CD4-positive, alpha-beta T cell treated with Interleukin-15 for 4 hours (primary cell): ENCODE measurements around the gene RBM24.
"Not testable (repeated sequence)": the region's sequence is repeated elsewhere in the genome, so short reads cannot be mapped to it uniquely, and the experiment has no call there.

Experiments used
- DNase-seq: peaks from one replicate; pipeline ENCODE4 v3.0.0-alpha.2; 2020; ENCODE audit warnings: low spot score

RBM24 gene

GRCh38 chr6:17291778-17292177 is 10.6 kb downstream of the RBM24 start:
- DNase-seq = no peak

GRCh38 chr6:17292600-17293133 is 11.5 kb downstream of the RBM24 start:
- no peak for DNase-seq

- no peak for DNase-seq
These were observed 12.2 kb downstream of the RBM24 start for GRCh38 chr6:17293395-17293794.

DNA sequence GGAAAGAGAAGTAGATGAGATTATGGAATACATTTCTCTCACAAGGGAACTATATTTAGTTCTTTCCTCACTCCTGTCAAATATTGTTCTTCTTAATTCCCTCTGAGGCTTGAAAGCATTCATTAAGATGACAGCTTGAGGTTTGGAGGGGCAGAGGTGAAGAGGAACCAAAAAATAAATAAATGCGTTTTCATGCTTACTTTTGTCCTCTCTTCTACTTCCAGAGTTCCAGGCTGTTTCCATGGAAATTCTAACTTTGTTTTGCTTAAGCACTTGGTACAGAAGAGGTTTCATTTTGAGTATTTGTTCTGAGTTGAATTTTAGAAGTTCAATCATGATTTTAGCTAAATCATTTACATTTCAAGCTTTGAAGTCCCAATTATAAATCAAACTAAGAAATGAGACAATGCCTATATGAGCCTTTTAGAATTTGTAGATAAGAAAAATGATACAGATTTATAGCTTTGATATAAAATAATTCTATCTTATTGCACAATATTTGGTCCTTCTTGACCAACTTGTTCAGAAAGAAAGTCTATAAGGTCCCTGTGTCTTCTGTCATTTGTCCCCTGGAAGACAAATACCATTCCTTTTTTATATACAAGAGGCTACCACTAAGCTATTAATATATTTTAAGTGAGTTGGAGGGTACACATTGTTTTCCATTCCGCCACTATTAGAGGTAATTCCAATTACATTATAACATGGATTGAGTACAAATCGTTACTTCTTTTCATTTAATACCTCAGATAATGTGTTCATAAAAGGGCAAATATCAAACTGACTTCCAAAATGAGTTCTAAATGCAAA is 16.3 kb downstream of the RBM24 start:
- DNase-seq = no peak

DNA sequence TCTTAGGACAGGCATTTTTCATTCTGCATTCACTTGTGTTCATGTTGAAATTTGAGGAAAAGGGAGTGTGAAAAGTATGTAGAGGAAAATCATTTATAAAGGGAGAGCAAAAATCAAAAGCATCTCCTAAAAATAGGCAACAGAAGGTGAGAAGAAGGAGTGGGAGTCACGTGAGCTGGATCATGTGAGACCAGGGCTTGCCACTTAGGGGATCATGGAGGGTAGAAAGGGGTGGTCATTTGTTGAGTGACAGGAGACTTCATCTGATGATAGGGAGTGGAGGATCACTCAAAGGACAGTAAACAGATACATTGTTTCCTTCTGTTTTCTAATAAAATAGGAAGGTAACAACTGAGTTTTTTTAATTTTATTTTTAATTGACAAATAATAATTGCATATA is 17.1 kb downstream of the RBM24 start:
- DNase-seq = no peak

- no peak for DNase-seq
These were observed 18.1 kb downstream of the RBM24 start for GRCh38 chr6:17299222-17299621.

DNA sequence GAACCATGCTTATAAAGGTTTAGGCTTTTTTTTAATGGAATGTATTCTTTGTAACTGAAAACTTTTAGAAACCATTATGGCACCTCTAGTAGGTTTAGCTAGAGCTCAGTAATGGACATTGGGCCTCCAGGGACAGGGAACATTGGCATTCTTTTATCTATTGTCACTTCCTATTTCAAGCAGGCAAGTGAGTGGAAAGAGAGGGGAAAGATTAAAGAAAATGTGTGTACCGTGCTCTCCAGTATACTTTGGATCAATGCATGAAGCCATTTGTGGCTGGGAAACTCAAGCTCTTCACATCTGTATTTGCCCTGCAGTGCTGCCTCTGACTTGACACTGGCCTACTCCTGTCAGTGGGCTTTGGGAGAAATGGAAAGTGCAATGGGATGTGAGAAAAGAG is 18.6 kb downstream of the RBM24 start:
- DNase-seq = no peak

DNA sequence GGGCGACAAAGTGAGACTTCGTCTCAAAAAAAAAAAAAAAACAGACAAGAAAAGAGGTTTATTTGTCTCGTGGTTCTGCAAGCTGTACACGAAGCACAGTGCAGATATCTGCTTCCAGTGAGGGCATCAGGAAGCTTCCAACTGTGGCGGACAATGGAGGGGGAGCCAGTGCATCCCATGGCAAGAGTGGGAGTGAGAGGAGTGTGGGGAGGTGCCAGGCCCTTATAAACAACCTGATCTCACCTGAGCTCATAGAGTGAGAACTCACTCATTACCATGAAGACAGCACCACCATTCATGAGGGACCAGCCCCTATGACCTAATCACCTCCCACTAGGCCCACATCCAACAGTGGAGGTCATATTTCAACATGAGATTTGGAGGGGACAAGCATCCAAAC is 19.5 kb downstream of the RBM24 start:
- DNase-seq = no peak

GRCh38 chr6:17303444-17303843 is 22.3 kb downstream of the RBM24 start:
- DNase-seq = no peak

DNA sequence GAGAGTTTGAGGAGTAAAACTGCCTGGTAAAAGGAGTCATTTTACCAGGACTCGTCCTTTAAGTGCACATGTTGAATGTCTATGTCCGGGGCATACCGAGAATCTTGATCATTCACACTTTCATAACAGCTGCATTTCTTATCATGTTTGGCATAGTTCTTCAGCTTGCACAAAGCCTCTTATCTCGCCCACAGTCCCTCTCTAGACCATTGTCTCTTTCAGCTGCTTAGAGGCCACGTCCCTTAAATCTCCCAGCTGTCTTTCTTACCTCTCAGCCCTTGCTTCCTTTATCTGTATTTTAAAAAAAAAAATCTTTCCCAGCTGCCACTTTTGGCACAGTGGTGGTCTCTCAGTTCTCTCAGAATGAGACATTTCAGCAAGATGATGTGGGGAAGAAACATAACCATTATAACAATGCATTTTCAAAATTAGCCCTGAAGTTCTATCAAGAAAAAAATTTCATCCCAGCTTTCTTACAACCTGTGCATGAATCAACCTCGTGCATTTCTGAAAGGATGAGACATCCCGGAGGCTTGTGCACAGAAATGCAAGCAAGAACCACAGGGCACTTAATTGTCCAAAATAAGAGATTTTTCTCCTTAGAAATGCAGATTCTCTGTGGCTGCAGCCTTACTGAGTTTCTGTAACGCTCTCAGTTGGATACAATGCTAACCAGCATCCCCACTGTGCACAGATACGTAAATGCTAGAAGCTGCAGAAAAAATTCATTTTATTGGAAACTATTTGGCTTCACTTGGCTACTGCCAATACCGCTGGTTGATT is 24.2 kb downstream of the RBM24 start:
- DNase-seq = no peak

GRCh38 chr6:17311595-17312311 is 30.6 kb downstream of the RBM24 start:
- no peak for DNase-seq

DNA sequence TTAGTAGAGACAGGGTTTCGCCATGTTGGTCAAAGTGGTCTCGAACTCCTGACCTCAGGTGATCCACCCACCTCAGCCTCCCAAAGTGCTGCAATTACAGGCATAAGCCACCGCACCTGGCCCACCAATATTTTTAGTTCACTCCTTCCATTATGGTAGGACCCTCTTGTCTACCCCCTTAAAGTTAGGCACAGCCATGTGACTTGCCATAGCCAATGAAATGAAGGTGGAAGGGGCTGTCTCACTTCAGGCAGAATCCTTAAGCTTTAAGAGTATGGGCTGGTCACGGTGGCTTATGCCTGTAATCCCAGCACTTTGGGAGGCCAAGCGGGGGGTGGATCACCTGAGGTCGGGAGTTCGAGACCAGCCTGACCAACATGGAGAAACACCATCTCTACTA is 32.1 kb downstream of the RBM24 start:
- DNase-seq = not testable (repeated sequence)

GRCh38 chr6:17313971-17314370 is 32.8 kb downstream of the RBM24 start:
- no peak for DNase-seq

DNA sequence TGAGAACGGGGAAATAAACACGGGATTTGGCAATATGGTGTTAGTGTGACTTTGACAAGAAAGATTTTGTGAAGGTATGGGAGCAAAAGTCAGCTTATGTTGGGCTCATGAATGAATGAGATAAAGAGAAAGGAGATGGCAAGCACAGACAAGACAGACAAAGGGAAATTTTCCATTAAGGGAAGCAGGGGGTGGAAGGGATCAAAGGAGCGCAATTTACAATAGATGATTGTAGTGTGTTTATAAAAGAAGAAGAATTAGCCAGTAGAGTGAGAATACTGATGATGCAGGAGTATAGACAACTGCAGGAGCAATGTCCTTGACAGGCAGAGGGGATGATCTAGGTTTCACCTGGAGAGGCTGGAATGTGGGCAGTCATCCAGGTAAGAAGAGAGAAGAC is 34.1 kb downstream of the RBM24 start:
- DNase-seq = no peak

GRCh38 chr6:17318435-17319165 is 37.4 kb downstream of the RBM24 start:
- no peak for DNase-seq

DNA sequence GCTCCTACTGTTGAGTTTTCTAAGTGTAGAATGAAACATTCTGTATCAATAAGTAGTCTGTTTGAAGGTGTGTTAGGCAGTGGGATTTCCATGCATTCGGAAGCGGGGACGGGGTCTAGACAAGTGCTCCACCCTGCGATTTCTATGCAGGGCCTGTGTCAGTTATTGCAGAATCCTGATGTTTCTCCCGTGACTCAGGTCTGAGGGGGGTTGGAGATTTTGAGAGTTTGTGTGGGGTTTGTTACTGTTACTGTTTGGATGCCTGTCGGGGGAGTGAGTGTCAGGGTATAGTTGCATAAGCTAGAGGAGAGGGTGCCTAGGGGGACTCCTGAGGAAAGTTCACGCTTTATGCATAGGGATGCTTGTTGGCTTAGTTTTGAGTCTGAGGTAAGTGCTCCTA is 39.1 kb downstream of the RBM24 start:
- not testable (repeated sequence) for DNase-seq

- DNase-seq = no peak
These were observed 50.1 kb downstream of the RBM24 start for GRCh38 chr6:17331238-17331637.

GRCh38 chr6:17334265-17334664 is 53.1 kb downstream of the RBM24 start:
- no peak for DNase-seq

- DNase-seq = no peak
These were observed 55.3 kb downstream of the RBM24 start for GRCh38 chr6:17336425-17336824.

GRCh38 chr6:17339308-17339670 is 58.1 kb downstream of the RBM24 start:
- no peak for DNase-seq

GRCh38 chr6:17341117-17341805 is 60.1 kb downstream of the RBM24 start:
- DNase-seq = no peak
